ELR (cell line): ENCODE results near the gene PRKAR1B.
"Not testable (repeated sequence)": the region's sequence is repeated elsewhere in the genome, so short reads cannot be mapped to it uniquely, and the experiment has no call there.

Experiments
- DNase-seq: peaks from one replicate; pipeline ENCODE4 v3.0.0-alpha.2; 2015; ENCODE audit warnings: low read depth

The PRKAR1B gene

GRCh38 chr7:668139-668931 lies 58.7 kb downstream of the PRKAR1B start:
- no peak for DNase-seq

GRCh38 chr7:666454-667292 lies 60.4 kb downstream of the PRKAR1B start:
- DNase-seq, result no peak

- no peak for DNase-seq
Measured at GRCh38 chr7:665736-666453, 61.2 kb downstream of the PRKAR1B start.

GRCh38 chr7:664997-665735 lies 61.9 kb downstream of the PRKAR1B start:
- no peak for DNase-seq

DNA sequence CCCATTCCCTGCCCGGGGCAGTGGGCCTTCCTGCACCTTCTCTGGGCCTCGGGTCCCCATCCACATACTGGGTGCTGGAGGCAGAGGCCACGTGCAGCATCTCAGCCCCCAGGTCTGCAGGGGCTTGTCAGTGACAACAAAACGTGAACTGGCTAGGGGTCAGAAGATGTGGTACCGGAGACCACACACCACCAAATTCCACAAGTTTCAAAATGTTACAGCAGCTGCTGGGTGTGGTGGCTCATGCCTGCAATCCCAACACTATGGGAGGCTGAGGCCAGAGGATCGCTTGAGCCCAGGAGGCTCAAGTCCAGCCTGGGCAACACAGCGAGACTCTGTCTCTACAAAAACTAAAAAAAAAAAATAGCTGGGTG lies 62.7 kb downstream of the PRKAR1B start:
- no peak for DNase-seq

DNA sequence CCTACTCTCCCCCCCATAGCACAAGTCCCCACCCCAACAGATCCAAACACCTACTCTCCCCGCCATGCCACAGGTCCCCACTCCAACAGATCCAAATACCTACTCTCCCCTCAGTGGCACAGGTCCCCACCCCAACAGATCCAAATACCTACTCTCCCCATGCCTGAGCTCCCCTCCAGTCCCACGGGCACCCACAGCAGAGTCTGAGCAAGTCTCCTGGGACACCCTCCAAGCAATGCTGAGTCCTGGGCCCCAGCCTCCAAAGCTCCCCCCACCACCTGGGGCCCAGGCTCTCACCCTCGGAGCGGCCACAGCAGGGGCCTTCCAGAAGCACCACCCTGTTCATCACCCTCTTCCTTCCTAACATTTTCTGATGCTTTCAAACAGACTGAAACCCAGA lies 64.5 kb downstream of the PRKAR1B start:
- no peak for DNase-seq

- DNase-seq, result no peak
Measured at GRCh38 chr7:659996-660395, 67.1 kb downstream of the PRKAR1B start.

GRCh38 chr7:659306-659847 lies 67.7 kb downstream of the PRKAR1B start:
- DNase-seq, result no peak

- DNase-seq, result peak; percentile 8
Measured at GRCh38 chr7:657565-658119, 69.4 kb downstream of the PRKAR1B start.

- not testable (repeated sequence) for DNase-seq
Measured at GRCh38 chr7:657010-657409, 70.1 kb downstream of the PRKAR1B start.

GRCh38 chr7:655758-656157 lies 71.3 kb downstream of the PRKAR1B start:
- DNase-seq, result no peak

DNA sequence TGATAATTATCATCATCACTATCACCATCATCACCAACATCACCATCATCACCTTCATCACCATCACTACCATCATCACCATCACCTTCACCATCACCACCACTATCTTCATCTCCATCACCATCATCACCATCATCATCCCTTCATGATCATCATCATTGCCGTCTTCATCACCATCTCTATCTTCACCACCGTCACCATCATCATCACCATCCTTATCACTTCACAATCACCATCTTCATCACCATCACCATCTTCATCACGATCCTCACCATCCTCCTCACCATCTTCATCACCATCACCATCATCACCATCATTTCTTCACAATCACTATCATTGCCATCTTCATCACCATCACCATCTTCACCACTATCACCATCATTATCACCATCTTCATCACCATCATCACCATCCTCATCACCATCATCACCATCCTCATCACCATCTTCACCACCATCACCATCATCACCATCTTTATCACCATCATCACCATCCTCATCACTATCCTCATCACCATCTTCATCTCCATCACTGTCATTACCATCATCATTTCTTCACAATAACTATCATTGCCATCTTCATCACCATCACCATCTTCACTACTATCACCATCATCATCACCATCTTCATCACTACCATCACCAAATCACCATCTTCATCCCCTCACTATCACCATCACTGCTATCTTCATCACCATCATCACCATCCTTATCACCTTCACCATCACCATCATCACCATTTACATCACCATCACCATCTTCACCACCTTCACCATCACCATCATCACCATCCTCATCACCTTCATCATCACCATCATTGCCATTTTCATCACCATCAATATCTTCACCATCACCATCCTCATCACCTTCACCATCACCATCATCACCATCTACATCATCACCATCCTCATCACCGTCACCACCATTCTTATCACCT lies 73.0 kb downstream of the PRKAR1B start:
- DNase-seq, result no peak

- no peak for DNase-seq
Measured at GRCh38 chr7:652881-653280, 74.2 kb downstream of the PRKAR1B start.

DNA sequence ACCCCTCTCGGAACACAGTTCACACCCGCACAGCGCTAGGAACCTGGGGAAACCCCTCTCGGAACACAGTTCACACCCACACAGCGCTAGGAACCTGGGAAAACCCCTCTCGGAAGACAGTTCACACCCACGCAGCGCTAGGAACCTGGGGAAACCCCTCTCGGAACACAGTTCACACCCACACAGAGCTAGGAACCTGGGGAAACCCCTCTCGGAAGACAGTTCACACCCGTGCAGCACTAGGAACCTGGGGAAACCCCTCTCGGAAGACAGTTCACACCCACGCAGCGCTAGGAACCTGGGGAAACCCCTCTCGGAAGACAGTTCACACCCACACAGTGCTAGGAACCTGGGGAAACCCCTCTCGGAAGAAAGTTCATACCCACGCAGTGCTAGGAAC lies 74.9 kb downstream of the PRKAR1B start:
- DNase-seq, result not testable (repeated sequence)

- DNase-seq, result no peak
Measured at GRCh38 chr7:651032-651728, 75.9 kb downstream of the PRKAR1B start.

DNA sequence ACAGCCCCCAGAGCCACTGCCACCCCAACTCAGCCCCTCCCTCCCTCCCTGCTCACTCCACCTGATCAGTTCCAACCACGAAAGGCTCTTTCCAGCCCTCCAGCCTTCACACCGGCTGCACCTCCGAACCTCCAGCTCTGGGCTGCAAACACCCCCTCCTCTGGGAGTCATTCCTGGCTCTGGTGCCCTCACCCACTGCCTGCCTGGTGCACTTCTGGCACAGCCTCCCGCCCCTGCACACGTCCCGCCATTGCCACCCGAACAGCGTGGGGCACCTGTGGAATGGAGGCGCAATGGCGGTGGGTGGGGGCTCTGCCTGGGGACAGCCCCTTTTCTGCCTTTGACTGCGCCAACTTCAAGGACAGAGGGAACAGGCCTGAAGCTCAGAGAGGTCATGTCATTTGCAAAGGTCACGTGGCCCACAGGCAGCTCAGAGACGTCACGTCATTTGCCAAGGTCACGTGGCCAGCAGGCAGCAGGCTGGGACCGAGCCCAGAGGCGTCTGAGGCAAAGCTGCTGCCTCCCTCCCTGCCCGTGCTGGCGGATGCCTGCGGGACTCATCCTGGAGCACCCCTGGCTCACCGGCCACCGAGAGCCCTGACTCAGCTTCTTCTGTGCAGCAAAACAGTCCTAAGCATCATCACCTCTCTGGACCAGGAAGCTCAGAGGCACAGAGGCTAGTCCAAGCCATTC lies 76.6 kb downstream of the PRKAR1B start:
- no peak for DNase-seq

DNA sequence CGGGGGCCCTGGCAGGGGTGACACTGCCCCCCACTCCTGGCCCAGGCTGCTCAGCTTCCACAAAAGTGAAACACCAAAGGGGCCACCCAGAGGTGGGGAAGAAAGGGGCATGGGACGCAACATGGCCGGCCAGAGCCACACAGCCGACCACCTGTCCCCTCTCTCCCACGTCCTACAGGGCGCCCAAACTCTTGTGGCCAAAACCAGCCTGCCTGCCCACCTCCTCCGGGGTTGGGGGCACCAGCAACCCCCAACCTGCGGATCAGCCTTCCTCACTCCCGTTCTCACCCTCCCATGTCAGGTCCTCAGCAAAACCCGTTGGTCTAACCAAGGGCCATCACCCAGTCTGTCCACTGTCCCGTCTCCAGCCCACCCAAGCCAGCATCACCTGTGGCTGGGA lies 80.1 kb downstream of the PRKAR1B start:
- no peak for DNase-seq

- no peak for DNase-seq
Measured at GRCh38 chr7:646487-646886, 80.6 kb downstream of the PRKAR1B start.

- no peak for DNase-seq
Measured at GRCh38 chr7:645606-646005, 81.5 kb downstream of the PRKAR1B start.
